Tibial nerve (tissue), 3 donors: ENCODE results near the gene SIDT1.

Source experiments
- CTCF ChIP-seq, 5 experiments: fragments of 200-600 bp in 3 of 5; fragments of 450-650 bp in 2 of 5; sonication (generic) in 3 of 5; IDR thresholded peaks; one replicate each; pipeline ENCODE4 v1.5.1; 2016 to 2019; ENCODE audit warnings: antibody characterized with exemption in 5 of 5, mild to moderate bottlenecking in 3 of 5, moderate library complexity in 2 of 5
- POLR2A ChIP-seq, 2 donors: fragments of 450-650 bp; IDR thresholded peaks; one replicate each; pipeline ENCODE4 v1.6.1; 2017; ENCODE audit warnings: antibody characterized with exemption in 2 of 2, mild to moderate bottlenecking in 2 of 2, moderate library complexity in 2 of 2

- no peak for TF ChIP-seq POLR2A (IDR thresholded peaks at IDR 0.05)
- no peak for TF ChIP-seq CTCF (IDR thresholded peaks at IDR 0.05)
Observed at GRCh38 chr3:113556316-113556945, 24.1 kb downstream of the SIDT1 start.
